Adrenal gland (tissue), 12 donors: Measurements from ENCODE around the gene INSL6. TPM values are rescaled to one million over a fixed set of nuclear protein-coding genes. Genes with fewer than 3 reads are reported as not detected.

Source experiments
- DNase-seq, 7 donors: peaks; one replicate each; pipeline ENCODE4 v3.0.0-alpha.2; 2019 to 2020
- H3K27ac ChIP-seq, 5 donors: fragments of 200-600 bp; sonication (generic) in 4 of 5; 1 replicate in 3 of 5; 2 replicates in 2 of 5; pipeline versions ENCODE4 v1.5.1 to v1.8.0; 2016 to 2020; ENCODE audit warnings: mild to moderate bottlenecking in 1 of 5
- H3K27me3 ChIP-seq: fragments of 200-600 bp; 2 replicates; pipeline ENCODE4 v1.8.0; 2021
- H3K36me3 ChIP-seq, 2 donors: fragments of 200-600 bp; replicated peaks in 1 of 2; 1 replicate in 1 of 2; 2 replicates in 1 of 2; pipeline versions ENCODE4 v1.5.1 to v1.8.0; 2018 to 2022
- H3K4me1 ChIP-seq, 2 donors: fragments of 200-600 bp; replicated peaks in 1 of 2; 1 replicate in 1 of 2; 2 replicates in 1 of 2; pipeline versions ENCODE4 v1.5.1 to v1.8.0; 2018 to 2021
- H3K4me3 ChIP-seq, 4 donors: fragments of 200-600 bp; sonication (generic) in 3 of 4; one replicate each; pipeline ENCODE4 v1.5.1; 2016 to 2018
- H3K9me3 ChIP-seq, 3 donors: fragments of 200-600 bp; sonication (generic) in 1 of 3; replicated peaks in 1 of 3; 1 replicate in 2 of 3; 2 replicates in 1 of 3; pipeline versions ENCODE4 v1.5.1 to v1.8.0; 2016 to 2021
- POLR2A ChIP-seq, 2 donors: fragments of 450-650 bp; IDR thresholded peaks; one replicate each; pipeline ENCODE4 v1.6.1; 2017; ENCODE audit warnings: antibody characterized with exemption in 2 of 2, mild to moderate bottlenecking in 2 of 2, moderate library complexity in 1 of 2
- WGBS, 4 donors: extraction: QIAGEN DNeasy Blood & Tissue Kit in 2 of 4; methylation state at CpG; one replicate each; pipeline versions ENCODE4 v1.1.5 to v1.1.7; 2013 to 2017; 5-methylcytosine and 5-hydroxymethylcytosine counted together
- intact Hi-C, 2 donors: fragments of 100-400 bp; cut with DNase I; formaldehyde crosslinking; loops; one replicate each; pipeline versions ENCODE4 v1.14.1 to v1.15.0; 2022 to 2023
- polyA plus RNA-seq, 3 donors: library from polyadenylated mRNA; stranded (reverse); fragments of 200-250 nt in 2 of 3; fragments of 350-450 nt in 1 of 3; fragmentation: Illumina TruSeq in 1 of 3; extraction: RNeasy Lipid Tissue Mini Kit (QIAGEN cat#74804) in 1 of 3; gene quantifications; one replicate each; pipeline ENCODE4 v1.2.3, GENCODE V29; 2013 to 2014
- total RNA-seq, 9 donors: library from RNA; depleted of rRNA in 4 of 9; stranded (reverse); fragments of >200 nt in 4 of 9; fragments of 120-200 nt in 1 of 9; fragmentation: NEBNext Ultra II Directional in 1 of 9; extraction: Animal tissue kit (Norgen Biotek cat#: 25700) in 1 of 9; gene quantifications; one replicate each; pipeline versions ENCODE4 v1.1.0 to v1.2.4, GENCODE V29; 2013 to 2023
- TF ChIP-seq, protein P1 (sequence below), 6 experiments: fragments of 450-650 bp in 4 of 6; fragments of 200-600 bp in 2 of 6; sonication (generic) in 1 of 6; IDR thresholded peaks; 1 replicate in 5 of 6; 2 replicates in 1 of 6; pipeline versions ENCODE4 v1.5.1 to v1.8.0; 2016 to 2021; ENCODE audit warnings: antibody characterized with exemption in 6 of 6, mild to moderate bottlenecking in 2 of 6, moderate library complexity in 1 of 6
- donor health status: healthy with polysubstance abuse.
- donor health status: Bipolar disorder and iron deficiency.
- donor health status: DM: yes; HTN: yes; CAD: no.
- donor health status: DM: no; HTN: no; CAD: no.
- donor health status: DM: no; HTN: no; CAD: no.
- donor health status: DM: yes; HTN: yes; CAD: no.

Gene INSL6
- total and polyA plus RNA-seq, 12 donors = 0.46 TPM; not detected in 11

DNA sequence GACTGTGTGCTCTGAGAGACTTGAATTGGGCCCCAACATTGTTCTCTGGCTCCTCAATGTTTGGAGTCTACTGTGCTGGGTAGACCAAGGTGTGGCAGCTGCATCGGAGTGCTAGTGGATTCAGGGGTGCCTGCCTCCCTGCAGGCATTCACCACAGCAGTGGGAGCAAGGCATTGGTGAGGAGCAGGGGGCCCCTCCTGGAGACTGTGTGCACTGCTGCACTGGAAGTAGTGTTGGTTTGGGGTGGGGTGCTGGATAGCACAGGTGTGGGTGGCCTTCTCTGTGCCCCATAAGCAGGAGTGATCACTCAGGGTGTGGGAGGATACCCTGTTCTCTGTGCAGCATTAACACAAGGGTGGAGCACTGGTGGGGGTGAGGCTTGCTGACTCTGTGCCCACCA, 39.2 kb downstream of the INSL6 start:
- intact Hi-C loops = no loop called here
- TF ChIP-seq, protein P1, sequence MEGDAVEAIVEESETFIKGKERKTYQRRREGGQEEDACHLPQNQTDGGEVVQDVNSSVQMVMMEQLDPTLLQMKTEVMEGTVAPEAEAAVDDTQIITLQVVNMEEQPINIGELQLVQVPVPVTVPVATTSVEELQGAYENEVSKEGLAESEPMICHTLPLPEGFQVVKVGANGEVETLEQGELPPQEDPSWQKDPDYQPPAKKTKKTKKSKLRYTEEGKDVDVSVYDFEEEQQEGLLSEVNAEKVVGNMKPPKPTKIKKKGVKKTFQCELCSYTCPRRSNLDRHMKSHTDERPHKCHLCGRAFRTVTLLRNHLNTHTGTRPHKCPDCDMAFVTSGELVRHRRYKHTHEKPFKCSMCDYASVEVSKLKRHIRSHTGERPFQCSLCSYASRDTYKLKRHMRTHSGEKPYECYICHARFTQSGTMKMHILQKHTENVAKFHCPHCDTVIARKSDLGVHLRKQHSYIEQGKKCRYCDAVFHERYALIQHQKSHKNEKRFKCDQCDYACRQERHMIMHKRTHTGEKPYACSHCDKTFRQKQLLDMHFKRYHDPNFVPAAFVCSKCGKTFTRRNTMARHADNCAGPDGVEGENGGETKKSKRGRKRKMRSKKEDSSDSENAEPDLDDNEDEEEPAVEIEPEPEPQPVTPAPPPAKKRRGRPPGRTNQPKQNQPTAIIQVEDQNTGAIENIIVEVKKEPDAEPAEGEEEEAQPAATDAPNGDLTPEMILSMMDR (IDR thresholded peaks at IDR 0.05) = no peak
- no peak for TF ChIP-seq POLR2A (IDR thresholded peaks at IDR 0.05)
- DNase-seq = no peak
- H3K27ac ChIP-seq = no peak overlapping the region
- no peak overlapping the region for H3K4me3 ChIP-seq
- H3K36me3 ChIP-seq = no peaks in the 10 kb centered on the region
- no peaks in the 10 kb centered on the region for H3K27me3 ChIP-seq
- 91 to 98% (median 96%) methylated on average over 1 of the region's 1 CpG; no CpG with 5 or more reads in 1 of the 4 donors for WGBS, 4 donors
- no peaks in the 10 kb centered on the region for H3K9me3 ChIP-seq
- no peaks in the 10 kb centered on the region for H3K4me1 ChIP-seq

DNA sequence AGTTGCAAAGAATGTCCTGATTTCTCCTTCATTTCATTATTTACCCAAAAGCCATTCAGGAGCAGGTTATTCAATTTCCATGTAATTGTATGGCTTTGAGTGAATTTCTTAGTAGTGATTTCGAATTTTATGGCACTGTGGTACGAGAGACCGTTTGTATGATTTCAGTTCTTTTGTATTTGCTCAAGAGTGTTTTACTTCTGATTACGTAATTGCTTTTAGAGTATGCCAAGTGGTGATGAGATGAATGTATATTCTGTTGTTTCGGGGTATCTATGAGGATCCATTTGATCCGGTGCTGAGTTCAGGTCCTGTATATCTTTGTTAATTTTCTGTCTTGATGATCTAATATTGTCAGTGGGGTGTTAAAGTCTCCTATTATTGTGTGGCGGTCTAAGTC, 41.2 kb downstream of the INSL6 start:
- no peak for DNase-seq
- 91 to 97% (median 92%) methylated on average over 7 of the region's 7 CpGs for WGBS, 4 donors
- Histone ChIP-seq H3K4me3 (no peak overlapping the region), H3K9me3 (no peaks in the 10 kb centered on the region), H3K27ac (no peak overlapping the region), H3K27me3 (no peaks in the 10 kb centered on the region), H3K36me3 (no peaks in the 10 kb centered on the region), H3K4me1 (no peaks in the 10 kb centered on the region)
- intact Hi-C loops = no loop called here
- TF ChIP-seq POLR2A (IDR thresholded peaks at IDR 0.05) = no peak
- TF ChIP-seq, protein P1 (IDR thresholded peaks at IDR 0.05) = no peak

DNA sequence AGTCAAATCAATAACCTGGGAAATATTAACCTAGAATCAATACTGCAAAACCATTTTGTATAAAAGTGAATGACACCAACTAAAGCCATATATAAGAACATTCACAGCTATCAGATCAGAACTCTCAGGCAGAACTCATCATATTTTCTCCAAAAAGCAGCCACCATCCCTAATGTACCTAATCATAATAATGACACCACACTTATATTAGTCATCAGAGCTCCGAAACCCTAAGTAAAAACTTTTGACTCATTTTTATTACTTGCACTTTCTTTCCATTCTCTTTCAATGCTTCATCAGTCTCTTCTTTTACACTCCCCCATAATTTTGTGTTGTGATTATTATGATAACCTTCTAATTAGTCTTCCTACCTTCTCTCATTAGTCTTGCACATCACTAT, 45.3 kb downstream of the INSL6 start:
- no peaks in the 10 kb centered on the region for H3K36me3 ChIP-seq
- no peaks in the 10 kb centered on the region for H3K9me3 ChIP-seq
- intact Hi-C loops = no loop called here

DNA sequence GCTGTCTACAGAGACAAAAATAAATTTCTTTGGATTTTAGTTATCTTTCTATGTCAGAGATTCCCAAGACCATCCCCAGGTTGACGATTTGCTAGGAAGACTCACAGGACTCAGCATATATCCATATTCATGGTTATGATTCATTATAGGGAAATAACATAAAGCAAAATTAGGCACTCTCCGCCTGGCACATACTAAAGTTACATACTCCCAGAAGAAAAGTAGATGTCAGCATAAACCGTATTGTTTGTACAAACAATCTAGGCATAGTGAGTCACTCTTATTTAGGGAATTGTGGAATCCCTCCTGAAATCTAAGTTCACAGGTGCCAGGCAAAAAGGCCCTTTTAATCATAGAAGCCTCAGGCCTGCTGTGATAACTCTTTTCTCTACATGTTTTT, 62.9 kb downstream of the INSL6 start:
- 72 to 81% (median 77%) methylated on average over 3 of the region's 3 CpGs for WGBS, 4 donors
- DNase-seq = no peak
- no peak overlapping the region for H3K4me3 ChIP-seq
- H3K27me3 ChIP-seq = no peaks in the 10 kb centered on the region
- H3K4me1 ChIP-seq = no peaks in the 10 kb centered on the region
- no peaks in the 10 kb centered on the region for H3K9me3 ChIP-seq
- no peak overlapping the region for H3K27ac ChIP-seq
- TF ChIP-seq POLR2A (IDR thresholded peaks at IDR 0.05) = no peak
- TF ChIP-seq, protein P1 (IDR thresholded peaks at IDR 0.05) = no peak
- H3K36me3 ChIP-seq = peaks cover 0 to 10% of the 10 kb centered on the region in 2 donors
- intact Hi-C loops = no loop called here

More for the DNA sequence above, 45.3 kb downstream of the INSL6 start:
- Histone ChIP-seq H3K4me3 (no peak overlapping the region), H3K4me1 (no peaks in the 10 kb centered on the region), H3K27ac (no peak overlapping the region), H3K27me3 (no peaks in the 10 kb centered on the region)
- 80 to 92% (median 89%) methylated on average over 1 of the region's 1 CpG for whole genome bisulfite sequencing, 4 donors
- TF ChIP-seq POLR2A (IDR thresholded peaks at IDR 0.05) = no peak
- TF ChIP-seq, protein P1 (IDR thresholded peaks at IDR 0.05) = no peak
- DNase-seq = no peak
